HepG2 (cell line): ENCODE measurements around the gene EEF1AKMT3. TPM values are rescaled to one million over a fixed set of nuclear protein-coding genes. Genes with fewer than 3 reads are reported as not detected.

Experiments used
- AHR ChIP-seq: IDR thresholded peaks from 2 replicates; pipeline ENCODE4 v1.6.1; 2018; ENCODE audit warnings: missing genetic modification reagents, missing compliant biosample characterization
- ARID2 ChIP-seq: sonication (generic); formaldehyde crosslinking; IDR thresholded peaks from 2 replicates; pipeline ENCODE4 v1.8.1; 2022; ENCODE audit warnings: mild to moderate bottlenecking, missing genetic modification reagents, borderline replicate concordance
- CAMTA2 ChIP-seq: sonication (generic); formaldehyde crosslinking; IDR thresholded peaks from 2 replicates; pipeline ENCODE4 v1.4.0; 2020; ENCODE audit warnings: mild to moderate bottlenecking, missing genetic modification reagents, borderline replicate concordance
- DR1 ChIP-seq: sonication (generic); formaldehyde crosslinking; IDR thresholded peaks from 2 replicates; pipeline ENCODE4 v1.8.0; 2021; ENCODE audit warnings: mild to moderate bottlenecking, missing genetic modification reagents, inconsistent platforms
- KDM5B ChIP-seq: sonication (generic); formaldehyde crosslinking; IDR thresholded peaks from 2 replicates; pipeline ENCODE4 v1.4.0; 2020; ENCODE audit warnings: missing genetic modification reagents, mild to moderate bottlenecking, borderline replicate concordance
- NCOA2 ChIP-seq: sonication (generic); formaldehyde crosslinking; IDR thresholded peaks from 2 replicates; pipeline ENCODE4 v1.8.0; 2022; ENCODE audit warnings: inconsistent platforms
- REPIN1 ChIP-seq: sonication (generic); formaldehyde crosslinking; IDR thresholded peaks from 2 replicates; pipeline ENCODE4 v1.8.0; 2022; ENCODE audit warnings: missing genetic modification reagents, low read depth, mild to moderate bottlenecking, borderline replicate concordance
- UBTF ChIP-seq: sonication (generic); formaldehyde crosslinking; IDR thresholded peaks from 2 replicates; pipeline ENCODE4 v1.4.0; 2020; ENCODE audit warnings: mild to moderate bottlenecking, missing genetic modification reagents
- ZBTB3 ChIP-seq: sonication (generic); formaldehyde crosslinking; IDR thresholded peaks from 2 replicates; pipeline ENCODE4 v1.4.0; 2020; ENCODE audit warnings: low read depth, mild to moderate bottlenecking, moderate library complexity, missing genetic modification reagents, borderline replicate concordance
- ZNF781 ChIP-seq: sonication (generic); formaldehyde crosslinking; IDR thresholded peaks from 2 replicates; pipeline ENCODE4 v1.5.1; 2020; ENCODE audit warnings: borderline replicate concordance, mild to moderate bottlenecking, missing genetic modification reagents; ENCODE audit errors: not compliant biosample characterization
- polyA plus RNA-seq, 8 experiments: library from polyadenylated mRNA; depleted of rRNA in 3 of 8; stranded (reverse) in 7 of 8; unstranded in 1 of 8; fragments of >200 nt; fragmentation: Illumina TruSeq in 4 of 8; extraction: Trizol in 4 of 8; gene quantifications; 2 replicates each; pipeline versions ENCODE4 v1.2.1 to v1.2.3, GENCODE V29; 2011 to 2016; ENCODE audit warnings: low read depth in 4 of 8, missing spikeins in 1 of 8, mixed read lengths in 1 of 8; ENCODE audit not compliant: insufficient read depth in 1 of 8
- total RNA-seq, 5 experiments: library from RNA; depleted of rRNA; stranded (reverse); fragments of >200 nt; fragmentation: Illumina TruSeq; extraction: Trizol; gene quantifications; 2 replicates each; pipeline ENCODE4 v1.2.3, GENCODE V29; 2016; ENCODE audit warnings: low read depth in 1 of 5
- TF ChIP-seq, protein P1 (sequence below): sonication (generic); formaldehyde crosslinking; IDR thresholded peaks from 2 replicates; pipeline ENCODE4 v1.4.0; 2020; ENCODE audit warnings: mild to moderate bottlenecking, missing genetic modification reagents, borderline replicate concordance
- TF ChIP-seq, protein P2 (sequence below): sonication (generic); formaldehyde crosslinking; IDR thresholded peaks from 2 replicates; pipeline ENCODE4 v1.5.1; 2020; ENCODE audit warnings: mild to moderate bottlenecking, missing genetic modification reagents, moderate library complexity
- TF ChIP-seq, protein P3 (sequence below): sonication (generic); formaldehyde crosslinking; IDR thresholded peaks from 2 replicates; pipeline ENCODE4 v1.5.0; 2020; ENCODE audit warnings: mild to moderate bottlenecking, missing genetic modification reagents, borderline replicate concordance

The EEF1AKMT3 gene
- total and polyA plus RNA-seq, 2 of the 13 experiments (the other 11 are each of a cell fraction or from before 2014, with no cell fraction given), result 4.7 to 11.4 TPM

- TF ChIP-seq, protein P1, sequence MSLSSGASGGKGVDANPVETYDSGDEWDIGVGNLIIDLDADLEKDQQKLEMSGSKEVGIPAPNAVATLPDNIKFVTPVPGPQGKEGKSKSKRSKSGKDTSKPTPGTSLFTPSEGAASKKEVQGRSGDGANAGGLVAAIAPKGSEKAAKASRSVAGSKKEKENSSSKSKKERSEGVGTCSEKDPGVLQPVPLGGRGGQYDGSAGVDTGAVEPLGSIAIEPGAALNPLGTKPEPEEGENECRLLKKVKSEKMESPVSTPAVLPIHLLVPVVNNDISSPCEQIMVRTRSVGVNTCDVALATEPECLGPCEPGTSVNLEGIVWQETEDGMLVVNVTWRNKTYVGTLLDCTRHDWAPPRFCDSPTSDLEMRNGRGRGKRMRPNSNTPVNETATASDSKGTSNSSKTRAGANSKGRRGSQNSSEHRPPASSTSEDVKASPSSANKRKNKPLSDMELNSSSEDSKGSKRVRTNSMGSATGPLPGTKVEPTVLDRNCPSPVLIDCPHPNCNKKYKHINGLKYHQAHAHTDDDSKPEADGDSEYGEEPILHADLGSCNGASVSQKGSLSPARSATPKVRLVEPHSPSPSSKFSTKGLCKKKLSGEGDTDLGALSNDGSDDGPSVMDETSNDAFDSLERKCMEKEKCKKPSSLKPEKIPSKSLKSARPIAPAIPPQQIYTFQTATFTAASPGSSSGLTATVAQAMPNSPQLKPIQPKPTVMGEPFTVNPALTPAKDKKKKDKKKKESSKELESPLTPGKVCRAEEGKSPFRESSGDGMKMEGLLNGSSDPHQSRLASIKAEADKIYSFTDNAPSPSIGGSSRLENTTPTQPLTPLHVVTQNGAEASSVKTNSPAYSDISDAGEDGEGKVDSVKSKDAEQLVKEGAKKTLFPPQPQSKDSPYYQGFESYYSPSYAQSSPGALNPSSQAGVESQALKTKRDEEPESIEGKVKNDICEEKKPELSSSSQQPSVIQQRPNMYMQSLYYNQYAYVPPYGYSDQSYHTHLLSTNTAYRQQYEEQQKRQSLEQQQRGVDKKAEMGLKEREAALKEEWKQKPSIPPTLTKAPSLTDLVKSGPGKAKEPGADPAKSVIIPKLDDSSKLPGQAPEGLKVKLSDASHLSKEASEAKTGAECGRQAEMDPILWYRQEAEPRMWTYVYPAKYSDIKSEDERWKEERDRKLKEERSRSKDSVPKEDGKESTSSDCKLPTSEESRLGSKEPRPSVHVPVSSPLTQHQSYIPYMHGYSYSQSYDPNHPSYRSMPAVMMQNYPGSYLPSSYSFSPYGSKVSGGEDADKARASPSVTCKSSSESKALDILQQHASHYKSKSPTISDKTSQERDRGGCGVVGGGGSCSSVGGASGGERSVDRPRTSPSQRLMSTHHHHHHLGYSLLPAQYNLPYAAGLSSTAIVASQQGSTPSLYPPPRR (CRISPR knock-in tag), result peak; percentile 52; the same call in 1 of the 2 replicates
- no peak for TF ChIP-seq CAMTA2
- TF ChIP-seq REPIN1 (CRISPR knock-in tag), result peak; percentile 98
- peak; percentile 78 for TF ChIP-seq ARID2 (CRISPR knock-in tag)
- peak; percentile 26; the same call in 1 of the 2 replicates for TF ChIP-seq NCOA2
- peak; percentile 86 for TF ChIP-seq DR1 (CRISPR knock-in tag)
- TF ChIP-seq, protein P2, sequence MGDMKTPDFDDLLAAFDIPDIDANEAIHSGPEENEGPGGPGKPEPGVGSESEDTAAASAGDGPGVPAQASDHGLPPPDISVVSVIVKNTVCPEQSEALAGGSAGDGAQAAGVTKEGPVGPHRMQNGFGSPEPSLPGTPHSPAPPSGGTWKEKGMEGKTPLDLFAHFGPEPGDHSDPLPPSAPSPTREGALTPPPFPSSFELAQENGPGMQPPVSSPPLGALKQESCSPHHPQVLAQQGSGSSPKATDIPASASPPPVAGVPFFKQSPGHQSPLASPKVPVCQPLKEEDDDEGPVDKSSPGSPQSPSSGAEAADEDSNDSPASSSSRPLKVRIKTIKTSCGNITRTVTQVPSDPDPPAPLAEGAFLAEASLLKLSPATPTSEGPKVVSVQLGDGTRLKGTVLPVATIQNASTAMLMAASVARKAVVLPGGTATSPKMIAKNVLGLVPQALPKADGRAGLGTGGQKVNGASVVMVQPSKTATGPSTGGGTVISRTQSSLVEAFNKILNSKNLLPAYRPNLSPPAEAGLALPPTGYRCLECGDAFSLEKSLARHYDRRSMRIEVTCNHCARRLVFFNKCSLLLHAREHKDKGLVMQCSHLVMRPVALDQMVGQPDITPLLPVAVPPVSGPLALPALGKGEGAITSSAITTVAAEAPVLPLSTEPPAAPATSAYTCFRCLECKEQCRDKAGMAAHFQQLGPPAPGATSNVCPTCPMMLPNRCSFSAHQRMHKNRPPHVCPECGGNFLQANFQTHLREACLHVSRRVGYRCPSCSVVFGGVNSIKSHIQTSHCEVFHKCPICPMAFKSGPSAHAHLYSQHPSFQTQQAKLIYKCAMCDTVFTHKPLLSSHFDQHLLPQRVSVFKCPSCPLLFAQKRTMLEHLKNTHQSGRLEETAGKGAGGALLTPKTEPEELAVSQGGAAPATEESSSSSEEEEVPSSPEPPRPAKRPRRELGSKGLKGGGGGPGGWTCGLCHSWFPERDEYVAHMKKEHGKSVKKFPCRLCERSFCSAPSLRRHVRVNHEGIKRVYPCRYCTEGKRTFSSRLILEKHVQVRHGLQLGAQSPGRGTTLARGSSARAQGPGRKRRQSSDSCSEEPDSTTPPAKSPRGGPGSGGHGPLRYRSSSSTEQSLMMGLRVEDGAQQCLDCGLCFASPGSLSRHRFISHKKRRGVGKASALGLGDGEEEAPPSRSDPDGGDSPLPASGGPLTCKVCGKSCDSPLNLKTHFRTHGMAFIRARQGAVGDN, result peak; percentile 91; the same call in 1 of the 2 replicates
- TF ChIP-seq, protein P3, sequence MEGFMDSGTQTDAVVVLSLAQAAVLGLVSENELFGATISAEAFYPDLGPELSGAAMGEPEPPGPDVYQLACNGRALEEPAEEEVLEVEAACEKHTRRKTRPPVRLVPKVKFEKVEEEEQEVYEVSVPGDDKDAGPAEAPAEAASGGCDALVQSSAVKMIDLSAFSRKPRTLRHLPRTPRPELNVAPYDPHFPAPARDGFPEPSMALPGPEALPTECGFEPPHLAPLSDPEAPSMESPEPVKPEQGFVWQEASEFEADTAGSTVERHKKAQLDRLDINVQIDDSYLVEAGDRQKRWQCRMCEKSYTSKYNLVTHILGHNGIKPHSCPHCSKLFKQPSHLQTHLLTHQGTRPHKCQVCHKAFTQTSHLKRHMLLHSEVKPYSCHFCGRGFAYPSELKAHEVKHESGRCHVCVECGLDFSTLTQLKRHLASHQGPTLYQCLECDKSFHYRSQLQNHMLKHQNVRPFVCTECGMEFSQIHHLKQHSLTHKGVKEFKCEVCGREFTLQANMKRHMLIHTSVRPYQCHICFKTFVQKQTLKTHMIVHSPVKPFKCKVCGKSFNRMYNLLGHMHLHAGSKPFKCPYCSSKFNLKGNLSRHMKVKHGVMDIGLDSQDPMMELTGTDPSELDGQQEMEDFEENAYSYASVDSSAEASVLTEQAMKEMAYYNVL, result no peak
- peak; percentile 85 for TF ChIP-seq KDM5B (CRISPR knock-in tag)
- no peak; the same call in 1 of the 2 replicates for TF ChIP-seq UBTF
- peak; percentile 91 for TF ChIP-seq ZBTB3 (CRISPR knock-in tag)
- TF ChIP-seq ZNF781, result no peak
- TF ChIP-seq AHR (CRISPR knock-in tag), result peak; percentile 97
Measured at GRCh38 chr12:57771873-57772428, 463 bp upstream of the EEF1AKMT3 start, which contains the start of gene METTL1 (continued).
